ENCODE measurements around the gene ASB1.

ASB1 gene

GRCh38 chr2:238426568-238427434, at the start of gene ASB1:
TSS of gene ASB1 (plus strand) at chr2:238426927. CDS start at chr2:238427071, 144 bp downstream.
- DNase-seq = peak; percentile 88

GRCh38 chr2:238378230-238379095, 48.3 kb upstream of the ASB1 start:
- no peak for DNase-seq

GRCh38 chr2:238379096-238379810, 47.5 kb upstream of the ASB1 start:
- DNase-seq = peak; percentile 52

- DNase-seq = no peak
Measured at GRCh38 chr2:238380336-238380735, 46.4 kb upstream of the ASB1 start.

- DNase-seq = no peak
Measured at GRCh38 chr2:238380785-238381184, 45.9 kb upstream of the ASB1 start.

GRCh38 chr2:238381341-238382115, 45.2 kb upstream of the ASB1 start:
- DNase-seq = no peak

GRCh38 chr2:238382381-238382781, 44.3 kb upstream of the ASB1 start:
- no peak for DNase-seq

GRCh38 chr2:238383135-238383534, 43.6 kb upstream of the ASB1 start:
- no peak for DNase-seq

GRCh38 chr2:238383743-238384380, 42.9 kb upstream of the ASB1 start:
- DNase-seq = no peak

GRCh38 chr2:238387332-238387731, 39.4 kb upstream of the ASB1 start:
- no peak for DNase-seq

- DNase-seq = no peak
Measured at GRCh38 chr2:238388794-238389193, 37.9 kb upstream of the ASB1 start.

- no peak for DNase-seq
Measured at GRCh38 chr2:238389988-238390589, 36.6 kb upstream of the ASB1 start.

- no peak for DNase-seq
Measured at GRCh38 chr2:238391042-238391689, 35.6 kb upstream of the ASB1 start.

- DNase-seq = no peak
Measured at GRCh38 chr2:238396663-238397062, 30.1 kb upstream of the ASB1 start.

GRCh38 chr2:238397356-238397755, 29.4 kb upstream of the ASB1 start:
- no peak for DNase-seq

GRCh38 chr2:238398577-238398976, 28.1 kb upstream of the ASB1 start:
- DNase-seq = no peak

GRCh38 chr2:238399094-238399493, 27.6 kb upstream of the ASB1 start:
- no peak for DNase-seq

- DNase-seq = no peak
Measured at GRCh38 chr2:238401551-238401950, 25.2 kb upstream of the ASB1 start.

- DNase-seq = no peak
Measured at GRCh38 chr2:238403632-238404405, 22.9 kb upstream of the ASB1 start.

Measured in fibroblast of skin of right biceps (primary cell).